HUES6 (cell line): ENCODE data around the gene LDLRAD3.
"Not testable (repeated sequence)": the region's sequence is repeated elsewhere in the genome, so short reads cannot be mapped to it uniquely, and the experiment has no call there.

ENCODE experiments used
- H3K27ac ChIP-seq: 2 replicates; pipeline ENCODE4 v1.7.0; 2013; ENCODE audit warnings: low read depth, mild to moderate bottlenecking, low read length, inconsistent platforms
- H3K27me3 ChIP-seq: 2 replicates; pipeline ENCODE4 v1.6.1; 2013; ENCODE audit warnings: low read length; ENCODE audit not compliant: control insufficient read depth, insufficient read depth
- H3K36me3 ChIP-seq: 2 replicates; pipeline ENCODE4 v1.6.1; 2013; ENCODE audit warnings: low read length; ENCODE audit not compliant: control insufficient read depth, insufficient read depth
- H3K4me1 ChIP-seq: 2 replicates; pipeline ENCODE4 v1.6.1; 2013; ENCODE audit warnings: low read length; ENCODE audit not compliant: control insufficient read depth, insufficient read depth
- H3K4me3 ChIP-seq: 2 replicates; pipeline ENCODE4 v1.5.1; 2013; ENCODE audit warnings: low read depth, low read length
- H3K9ac ChIP-seq: one replicate; pipeline ENCODE4 v1.6.1; 2013; ENCODE audit warnings: mild to moderate bottlenecking, low read length
- H3K9me3 ChIP-seq: 2 replicates; pipeline ENCODE4 v1.6.1; 2013; ENCODE audit warnings: low read depth, low read length; ENCODE audit not compliant: control insufficient read depth, insufficient read depth

Gene LDLRAD3, protein sequence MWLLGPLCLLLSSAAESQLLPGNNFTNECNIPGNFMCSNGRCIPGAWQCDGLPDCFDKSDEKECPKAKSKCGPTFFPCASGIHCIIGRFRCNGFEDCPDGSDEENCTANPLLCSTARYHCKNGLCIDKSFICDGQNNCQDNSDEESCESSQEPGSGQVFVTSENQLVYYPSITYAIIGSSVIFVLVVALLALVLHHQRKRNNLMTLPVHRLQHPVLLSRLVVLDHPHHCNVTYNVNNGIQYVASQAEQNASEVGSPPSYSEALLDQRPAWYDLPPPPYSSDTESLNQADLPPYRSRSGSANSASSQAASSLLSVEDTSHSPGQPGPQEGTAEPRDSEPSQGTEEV

DNA sequence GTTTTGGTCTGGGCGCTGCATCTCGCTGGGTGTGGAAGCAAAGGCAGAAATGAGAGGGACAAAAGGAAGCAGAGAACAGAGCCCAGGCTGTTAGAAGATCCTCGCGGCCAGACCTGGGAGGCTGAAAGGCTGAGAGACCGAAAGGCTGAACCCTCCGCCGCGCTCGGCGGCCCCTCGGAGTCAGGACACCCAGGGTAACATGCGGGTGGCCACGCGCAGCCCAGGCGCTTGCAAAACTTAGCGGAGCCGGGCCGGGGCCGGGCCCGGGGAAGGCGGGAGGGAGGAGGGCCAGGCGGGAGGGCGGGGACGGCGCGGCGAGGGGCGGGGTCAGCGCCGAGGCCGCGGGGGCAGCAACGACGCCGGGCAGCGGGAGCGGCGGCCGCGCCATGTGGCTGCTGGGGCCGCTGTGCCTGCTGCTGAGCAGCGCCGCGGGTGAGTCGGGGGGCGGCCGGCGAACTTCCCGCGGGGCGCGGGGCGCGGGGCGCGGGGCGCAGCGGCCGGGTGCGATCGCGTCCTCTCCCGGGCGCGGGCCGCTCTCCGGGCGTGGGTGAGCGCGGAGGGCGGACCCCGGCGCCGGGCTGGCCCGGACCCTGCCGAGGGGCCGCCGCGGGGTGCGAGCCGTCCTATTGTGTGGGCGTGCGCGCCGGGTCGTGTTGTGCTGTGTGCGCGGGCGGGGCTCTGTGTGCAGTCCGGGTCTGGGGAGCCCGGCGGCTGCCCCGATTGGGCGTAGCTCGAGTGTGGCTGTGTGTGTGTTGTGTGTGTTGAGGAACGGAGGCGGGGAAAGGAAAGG, at the start of gene LDLRAD3:
LDLRAD3 (plus strand) TSS at position 350 of the 790 bp plus-strand sequence; CDS start at position 387, 37 bp downstream.
- H3K4me1 ChIP-seq: peaks cover 44% of the 10 kb centered on the region
- no peaks in the 10 kb centered on the region for H3K9me3 ChIP-seq
- peak within 1 kb of the TSS; percentile 88; the same call in 1 of the 2 replicates for H3K27ac ChIP-seq
- H3K27me3 ChIP-seq: peaks cover 16% of the 10 kb centered on the region
- H3K9ac ChIP-seq: peak within 1 kb of the TSS; percentile 83
- no peaks in the 10 kb centered on the region for H3K36me3 ChIP-seq
- H3K4me3 ChIP-seq: peak within 1 kb of the TSS; percentile 80

DNA sequence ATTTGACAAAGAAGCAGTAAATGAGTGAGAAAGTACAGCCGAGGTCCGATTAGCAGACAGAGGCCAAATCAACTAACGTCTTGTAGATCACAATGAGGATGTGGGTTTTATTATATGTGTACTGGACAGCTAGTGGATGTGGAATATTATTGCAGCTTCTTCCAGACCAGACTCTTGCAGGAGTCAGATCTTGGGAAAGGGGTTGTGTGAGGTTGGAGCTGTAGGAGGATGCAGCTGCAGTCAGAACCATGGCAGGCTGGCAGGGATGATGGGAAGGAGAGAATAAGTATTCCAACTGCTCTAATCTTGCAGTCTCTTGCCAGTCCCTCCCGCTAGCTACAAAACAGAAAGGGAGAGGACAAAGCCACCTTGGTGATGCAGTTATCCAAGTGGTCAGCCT, 46.8 kb upstream of the LDLRAD3 start:
- no peaks in the 10 kb centered on the region for H3K27me3 ChIP-seq
- no peak overlapping the region for H3K27ac ChIP-seq
- H3K9ac ChIP-seq: no peak overlapping the region
- no peak overlapping the region for H3K4me3 ChIP-seq
- H3K36me3 ChIP-seq: no peaks in the 10 kb centered on the region
- peaks cover 2% of the 10 kb centered on the region; the same call in 1 of the 2 replicates for H3K9me3 ChIP-seq
- H3K4me1 ChIP-seq: no peaks in the 10 kb centered on the region; the same call in 1 of the 2 replicates

DNA sequence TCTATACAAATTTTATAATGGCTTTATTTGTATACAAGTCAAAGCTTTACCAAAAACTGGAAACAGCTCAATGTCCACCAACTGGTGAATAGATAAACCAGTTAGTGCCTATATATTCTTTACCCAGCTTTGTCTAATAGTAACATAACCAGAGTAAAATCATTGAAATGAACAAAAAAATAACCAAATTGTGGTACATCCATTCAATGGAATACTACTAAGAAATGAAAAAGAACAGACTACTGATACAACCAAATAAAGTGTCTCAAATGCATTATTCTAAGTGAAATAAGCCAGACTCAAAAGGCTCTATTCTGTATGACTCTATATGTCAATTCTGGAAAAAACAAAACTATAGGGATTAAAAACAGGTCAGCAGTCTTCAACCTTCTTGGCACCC, 40.9 kb upstream of the LDLRAD3 start:
- peaks cover 16% of the 10 kb centered on the region for H3K9me3 ChIP-seq
- no peak overlapping the region for H3K9ac ChIP-seq
- H3K27ac ChIP-seq: no peak overlapping the region
- no peak overlapping the region for H3K4me3 ChIP-seq
- no peaks in the 10 kb centered on the region for H3K4me1 ChIP-seq
- H3K36me3 ChIP-seq: no peaks in the 10 kb centered on the region
- H3K27me3 ChIP-seq: no peaks in the 10 kb centered on the region

DNA sequence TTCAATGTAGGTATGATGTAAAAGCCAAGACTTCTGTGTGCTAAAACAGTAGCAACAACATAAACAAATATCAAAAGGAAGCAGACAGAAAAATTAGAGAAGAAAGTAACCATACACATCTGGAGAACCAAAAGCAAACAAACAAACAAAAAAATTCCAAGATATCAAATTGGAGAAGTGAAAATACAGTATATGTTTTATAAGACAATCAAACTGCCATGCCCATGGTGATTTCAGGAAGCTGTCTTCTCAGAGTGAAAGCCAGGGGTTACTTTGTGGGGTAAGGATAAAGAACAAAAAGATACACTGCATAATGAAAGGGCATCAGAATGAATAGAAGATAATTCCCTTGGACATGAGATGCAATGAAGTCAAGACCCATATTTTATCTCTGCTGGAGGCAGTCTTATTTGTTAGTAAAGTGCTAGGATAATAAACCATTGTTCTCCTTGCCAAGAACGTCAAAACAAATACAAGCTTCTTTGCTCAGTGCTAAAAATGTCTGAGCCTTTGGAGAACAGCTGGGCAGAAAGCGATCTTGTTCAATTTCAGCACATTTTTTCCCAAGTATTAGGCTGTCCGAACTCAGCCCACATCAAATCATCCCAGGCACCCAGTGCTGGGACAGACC, 38.1 kb upstream of the LDLRAD3 start:
- Histone ChIP-seq H3K4me3 (no peak overlapping the region), H3K27ac (no peak overlapping the region), H3K27me3 (no peaks in the 10 kb centered on the region), H3K9me3 (peaks cover 15% of the 10 kb centered on the region), H3K36me3 (no peaks in the 10 kb centered on the region), H3K9ac (no peak overlapping the region), H3K4me1 (no peaks in the 10 kb centered on the region)

DNA sequence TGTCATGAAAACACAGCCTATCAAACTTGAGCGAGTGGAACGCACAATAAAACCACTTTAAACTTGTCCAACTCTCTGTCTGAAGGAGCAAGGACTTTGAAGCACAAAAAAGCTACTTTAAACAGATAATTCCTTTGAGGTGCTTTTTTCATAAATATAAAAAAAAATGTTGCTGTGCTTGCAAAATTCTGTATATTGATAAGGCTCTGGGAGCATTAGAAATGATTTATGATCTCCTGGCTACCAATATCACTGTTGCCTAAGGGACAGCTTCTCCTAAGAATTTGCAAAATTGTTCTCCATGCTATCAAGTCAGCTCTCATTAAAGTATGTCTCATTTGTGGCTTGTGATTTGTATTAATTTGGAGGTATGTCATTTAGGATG, 37.6 kb upstream of the LDLRAD3 start:
- H3K27me3 ChIP-seq: no peaks in the 10 kb centered on the region
- no peaks in the 10 kb centered on the region for H3K4me1 ChIP-seq
- H3K27ac ChIP-seq: no peak overlapping the region
- H3K36me3 ChIP-seq: no peaks in the 10 kb centered on the region
- H3K9ac ChIP-seq: no peak overlapping the region
- no peak overlapping the region for H3K4me3 ChIP-seq
- peaks cover 14% of the 10 kb centered on the region for H3K9me3 ChIP-seq

DNA sequence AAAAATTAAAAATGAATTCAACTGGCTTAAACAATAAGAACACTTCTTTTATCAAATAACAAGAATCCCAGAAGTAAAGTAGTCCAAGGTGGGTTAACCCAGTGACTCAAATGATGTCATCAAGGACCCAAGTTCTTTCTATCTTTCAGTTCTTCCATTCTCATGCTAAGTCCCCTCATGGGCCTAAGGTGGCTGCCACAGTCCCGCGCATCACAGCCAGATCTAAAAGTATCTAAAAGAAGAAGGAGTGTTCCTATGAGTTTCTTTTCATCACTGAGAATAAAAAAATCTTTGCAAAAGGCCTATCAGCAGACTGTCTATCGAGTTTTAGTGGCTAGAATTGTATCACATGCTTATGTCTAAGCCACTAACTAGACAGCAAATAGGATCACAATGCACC, 37.2 kb upstream of the LDLRAD3 start:
- H3K4me1 ChIP-seq: no peaks in the 10 kb centered on the region
- no peaks in the 10 kb centered on the region for H3K27me3 ChIP-seq
- no peak overlapping the region for H3K27ac ChIP-seq
- H3K36me3 ChIP-seq: no peaks in the 10 kb centered on the region
- no peak overlapping the region for H3K9ac ChIP-seq
- H3K4me3 ChIP-seq: no peak overlapping the region
- H3K9me3 ChIP-seq: peaks cover 14% of the 10 kb centered on the region

DNA sequence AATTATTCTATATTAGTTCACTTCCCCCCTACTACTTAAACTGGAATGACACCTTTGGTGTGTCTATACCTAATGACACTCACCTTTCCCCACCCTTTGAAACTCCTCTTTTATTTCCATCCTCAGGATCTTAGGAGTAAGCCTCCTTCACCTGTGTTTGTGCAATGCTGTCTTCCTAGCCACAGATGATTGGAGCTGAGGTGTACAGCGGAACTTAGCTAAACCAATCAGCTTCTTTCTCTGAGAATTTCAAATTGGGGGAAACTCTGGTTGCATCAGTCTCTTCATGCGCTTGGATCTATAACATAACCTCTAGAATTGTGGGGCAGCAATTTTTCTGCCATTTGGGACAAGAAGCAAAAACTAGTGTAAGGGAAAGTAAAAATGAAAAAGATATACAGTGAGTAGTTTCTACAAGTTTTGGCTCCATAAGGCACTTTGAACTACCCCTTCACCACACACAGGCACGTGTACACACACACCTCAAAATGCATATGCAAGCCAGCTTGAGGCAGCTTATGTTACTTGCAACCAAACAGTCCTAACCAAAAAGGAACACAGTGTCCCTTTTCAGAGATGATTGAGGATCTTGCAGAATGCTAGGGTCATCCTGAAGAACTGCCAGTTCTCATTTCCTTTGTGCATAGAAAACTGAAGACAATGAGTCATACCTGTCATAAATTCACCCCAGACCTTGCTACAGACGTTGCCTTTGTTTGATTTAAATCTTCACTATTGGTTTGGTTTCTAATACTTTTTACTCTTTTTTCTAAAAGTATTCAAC, 36.0 kb upstream of the LDLRAD3 start:
- peaks cover 8% of the 10 kb centered on the region for H3K9me3 ChIP-seq
- no peak overlapping the region for H3K27ac ChIP-seq
- no peak overlapping the region for H3K9ac ChIP-seq
- H3K4me1 ChIP-seq: no peaks in the 10 kb centered on the region
- no peaks in the 10 kb centered on the region for H3K36me3 ChIP-seq
- no peaks in the 10 kb centered on the region for H3K27me3 ChIP-seq
- no peak overlapping the region for H3K4me3 ChIP-seq

DNA sequence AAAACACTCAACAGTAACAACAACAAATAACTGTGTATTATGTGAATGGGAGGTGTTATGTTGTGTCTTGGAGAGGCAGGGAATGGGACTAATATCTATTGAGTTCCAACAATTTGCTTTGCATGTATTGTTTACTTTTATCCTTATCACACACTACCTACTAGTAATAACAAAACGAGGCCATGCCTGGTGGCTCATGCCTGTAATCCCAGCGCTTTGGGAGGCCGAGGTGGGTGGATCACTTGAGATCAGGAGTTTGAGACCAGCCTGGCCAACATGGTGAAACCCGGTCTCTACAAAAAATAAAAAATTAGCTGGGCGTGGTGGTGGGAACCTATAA, 35.5 kb upstream of the LDLRAD3 start:
- H3K4me1 ChIP-seq, H3K9ac ChIP-seq, H3K27ac ChIP-seq, H3K27me3 ChIP-seq, H3K36me3 ChIP-seq, H3K9me3 ChIP-seq, H3K4me3 ChIP-seq: not testable (repeated sequence)

DNA sequence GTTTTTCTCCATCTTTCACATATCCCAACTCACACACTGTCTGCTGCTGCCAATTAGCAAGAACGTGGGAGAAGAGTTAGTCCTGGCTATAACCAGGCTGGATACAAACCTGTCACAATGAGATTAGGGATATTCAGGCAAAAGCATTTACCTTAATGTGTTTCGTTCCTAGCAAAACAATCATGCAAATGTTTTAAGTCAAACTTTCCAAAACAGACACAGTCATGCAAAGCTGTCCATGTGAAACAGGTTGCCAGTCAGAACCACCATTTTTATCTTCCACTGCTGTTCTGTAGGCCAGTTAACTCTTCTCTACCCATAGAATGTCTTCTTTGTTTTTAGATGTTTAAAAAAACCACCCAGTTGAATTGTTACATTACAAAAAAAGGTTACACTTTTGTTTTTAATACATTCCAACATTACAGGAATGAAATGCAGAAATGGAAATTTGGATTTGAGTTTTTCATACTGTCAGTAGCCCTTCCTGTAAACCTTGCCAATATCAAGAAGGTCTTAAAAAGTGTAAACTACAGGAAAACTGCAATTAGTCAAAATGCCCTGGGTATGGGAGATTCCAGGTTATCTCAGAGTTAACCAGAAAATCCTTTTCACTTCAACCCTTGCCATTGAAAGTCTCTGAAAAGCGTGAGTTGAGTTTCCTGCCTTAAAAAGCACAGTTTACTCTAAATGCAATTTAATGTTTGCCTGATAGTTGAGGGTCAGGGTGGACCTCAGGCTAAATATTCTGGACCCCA, 34.2 kb upstream of the LDLRAD3 start:
- Histone ChIP-seq H3K4me1 (no peaks in the 10 kb centered on the region), H3K27ac (no peak overlapping the region), H3K4me3 (no peak overlapping the region), H3K27me3 (no peaks in the 10 kb centered on the region), H3K9ac (no peak overlapping the region), H3K9me3 (no peaks in the 10 kb centered on the region), H3K36me3 (no peaks in the 10 kb centered on the region)

DNA sequence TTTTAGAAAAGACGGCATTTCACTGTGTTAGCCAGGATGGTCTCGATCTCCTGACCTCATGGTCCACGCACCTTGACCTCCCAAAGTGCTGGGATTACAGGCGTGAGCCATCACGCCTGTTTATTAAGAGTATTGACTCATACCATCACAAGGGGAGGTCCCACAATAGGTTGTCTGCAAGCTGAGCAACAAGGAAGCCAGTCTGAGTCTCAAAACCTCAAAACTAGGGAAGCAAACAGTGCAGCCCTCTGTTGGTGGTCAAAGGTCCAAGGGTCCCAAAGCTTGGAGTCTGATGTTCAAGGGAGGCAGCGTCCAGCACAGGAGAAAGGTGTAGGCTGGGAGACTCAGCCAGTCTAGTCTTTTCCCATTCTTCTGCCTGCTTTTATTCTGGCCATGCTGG, 32.8 kb upstream of the LDLRAD3 start:
- Histone ChIP-seq H3K36me3 (no peaks in the 10 kb centered on the region), H3K4me1 (no peaks in the 10 kb centered on the region), H3K27ac (no peak overlapping the region)

More for the DNA sequence above, 32.8 kb upstream of the LDLRAD3 start:
- no peaks in the 10 kb centered on the region for H3K27me3 ChIP-seq
- H3K9ac ChIP-seq: no peak overlapping the region
- no peaks in the 10 kb centered on the region for H3K9me3 ChIP-seq
- H3K4me3 ChIP-seq: no peak overlapping the region
